Activated T-cell treated with anti-CD3 and anti-CD28 coated beads, Interleukin-2, amount 50 U/mL, for 72 hours (primary cell): Measurements from ENCODE around the gene WASL. TPM values are rescaled to one million over a fixed set of nuclear protein-coding genes. Genes with fewer than 3 reads are reported as not detected.

Experiments used
- ATAC-seq, 2 donors: fragments of 150-1000 bp; cut with Tn5 transposase; replicated peaks in 1 of 2; 2 replicates each; pipeline ENCODE4 v1.10.0; 2021; ENCODE audit warnings: moderate library complexity in 2 of 2, mild to moderate bottlenecking in 1 of 2
- DNase-seq, 2 donors: peaks; one replicate each; pipeline ENCODE4 v3.0.0; 2021 to 2022; ENCODE audit warnings: mixed read lengths in 1 of 2
- H3K27ac Mint-ChIP-seq: one replicate; pipeline ENCODE4 v1.8.0; 2022; ENCODE audit warnings: mild to moderate bottlenecking, moderate library complexity, mixed read lengths
- H3K27me3 Mint-ChIP-seq: one replicate; pipeline ENCODE4 v1.8.0; 2022; ENCODE audit warnings: low read depth, mixed read lengths
- H3K36me3 Mint-ChIP-seq, 2 donors: one replicate each; pipeline ENCODE4 v1.8.0; 2022; ENCODE audit warnings: mixed read lengths in 2 of 2, mild to moderate bottlenecking in 1 of 2; ENCODE audit not compliant: insufficient read depth in 2 of 2
- H3K4me1 Mint-ChIP-seq: one replicate; pipeline ENCODE4 v1.8.0; 2022; ENCODE audit warnings: low read depth, mixed read lengths
- H3K4me3 Mint-ChIP-seq, 2 donors: one replicate each; pipeline ENCODE4 v1.8.0; 2022; ENCODE audit warnings: mild to moderate bottlenecking in 2 of 2, mixed read lengths in 2 of 2, moderate library complexity in 2 of 2
- H3K9me3 Mint-ChIP-seq, 2 donors: one replicate each; pipeline ENCODE4 v1.8.0; 2022; ENCODE audit warnings: mixed read lengths in 2 of 2
- total RNA-seq, 2 donors: library from RNA; stranded (reverse); gene quantifications; one replicate each; pipeline ENCODE4 v1.2.3, GENCODE V29; 2022

Gene WASL
- total RNA-seq, 2 donors from 2014 or later, result 7.2 to 8.7 TPM

DNA sequence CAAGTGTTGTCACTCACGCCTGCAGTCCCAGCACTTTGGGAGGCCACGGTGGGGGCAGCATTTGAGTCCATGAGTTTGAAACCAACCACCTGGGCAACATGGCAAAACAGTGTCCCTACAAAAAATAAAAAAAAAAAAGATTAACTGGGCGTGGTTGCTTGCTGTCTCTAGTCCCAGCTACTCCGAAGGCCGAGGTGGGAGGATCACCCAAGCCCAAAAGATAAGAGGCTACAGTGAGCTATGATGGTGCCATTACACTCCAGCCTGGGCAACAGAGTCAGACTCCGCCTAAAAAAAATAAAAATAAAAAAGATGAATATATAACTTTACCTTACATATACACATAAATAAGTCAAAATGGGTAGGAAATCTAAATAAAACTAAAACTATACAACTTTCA, 95.6 kb downstream of the WASL start:
- H3K36me3 Mint-ChIP-seq, result no peaks in the 10 kb centered on the region
- DNase-seq, result no peak
- H3K4me3 Mint-ChIP-seq, result no peak overlapping the region
- no peaks in the 10 kb centered on the region for H3K4me1 Mint-ChIP-seq
- H3K9me3 Mint-ChIP-seq, result no peaks in the 10 kb centered on the region
- no peak for ATAC-seq
- no peak overlapping the region for H3K27ac Mint-ChIP-seq
- H3K27me3 Mint-ChIP-seq, result peaks cover 4% of the 10 kb centered on the region

DNA sequence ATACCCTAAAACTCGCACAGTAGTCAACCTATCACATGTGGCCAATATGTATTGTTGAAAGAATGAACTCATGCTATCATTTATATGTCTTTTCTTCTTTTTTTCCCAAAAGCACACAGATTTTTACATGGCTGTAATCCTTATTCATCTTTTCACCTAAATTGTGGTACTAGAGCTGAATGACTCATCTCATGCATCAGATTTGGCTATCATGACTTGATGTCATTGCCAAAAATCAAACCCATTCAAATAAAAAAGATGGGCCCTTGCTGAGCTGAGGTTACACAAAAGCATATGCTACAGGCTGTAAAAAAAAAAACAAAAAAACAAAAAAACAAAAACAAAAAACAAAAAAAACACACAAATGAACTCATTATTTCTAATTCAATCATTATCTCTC, 96.4 kb downstream of the WASL start:
- Mint-ChIP-seq H3K4me3 (no peak overlapping the region), H3K36me3 (no peaks in the 10 kb centered on the region), H3K4me1 (no peaks in the 10 kb centered on the region), H3K9me3 (no peaks in the 10 kb centered on the region), H3K27ac (no peak overlapping the region), H3K27me3 (peaks cover 4% of the 10 kb centered on the region)
- no peak for DNase-seq
- no peak for ATAC-seq

DNA sequence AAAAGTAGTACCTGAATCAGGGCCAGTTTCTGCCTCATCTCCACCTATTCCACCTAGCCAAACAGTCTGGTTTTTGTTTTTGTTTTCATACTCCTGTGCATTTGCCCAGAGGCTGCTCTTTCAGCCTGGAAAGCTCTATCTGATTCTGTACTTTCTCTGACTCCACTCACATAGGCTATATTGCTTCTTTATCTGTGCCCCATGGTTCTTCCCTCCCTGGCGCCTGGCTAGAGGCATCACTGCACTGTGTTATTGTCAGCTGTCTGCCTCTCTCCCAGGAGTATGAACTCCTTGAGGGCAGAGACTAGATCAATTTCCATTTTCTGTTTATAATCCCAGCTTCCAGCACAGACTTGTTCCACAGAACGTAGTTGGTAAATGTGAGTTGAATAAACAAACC, 98.2 kb downstream of the WASL start:
- no peak for DNase-seq
- Mint-ChIP-seq H3K4me3 (no peak overlapping the region), H3K36me3 (no peaks in the 10 kb centered on the region), H3K27ac (no peak overlapping the region), H3K27me3 (peaks cover 9% of the 10 kb centered on the region), H3K4me1 (no peaks in the 10 kb centered on the region), H3K9me3 (no peaks in the 10 kb centered on the region)
- no peak for ATAC-seq

DNA sequence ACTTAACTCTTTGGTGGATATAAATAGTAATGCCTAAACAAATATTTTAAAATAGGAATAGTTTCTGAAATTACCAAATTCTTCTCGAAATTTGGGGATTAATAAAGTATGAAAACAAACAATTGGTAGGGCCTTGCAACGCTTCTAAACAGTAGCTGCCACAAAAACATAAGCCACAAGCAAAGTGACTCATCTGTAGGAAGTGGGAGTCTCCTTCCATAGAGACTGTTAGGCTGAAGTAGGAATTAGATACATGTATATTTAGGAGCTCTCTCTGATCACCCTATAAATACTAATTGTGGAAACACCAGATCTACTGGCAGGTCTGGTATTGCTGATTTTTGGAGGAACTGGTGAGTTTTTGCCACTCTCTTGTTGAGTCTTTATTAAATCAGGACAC, 98.8 kb downstream of the WASL start:
- ATAC-seq (no peak), DNase-seq (no peak)
- Mint-ChIP-seq H3K36me3 (no peaks in the 10 kb centered on the region), H3K4me3 (no peak overlapping the region), H3K9me3 (no peaks in the 10 kb centered on the region), H3K27ac (no peak overlapping the region), H3K4me1 (no peaks in the 10 kb centered on the region), H3K27me3 (peaks cover 9% of the 10 kb centered on the region)

DNA sequence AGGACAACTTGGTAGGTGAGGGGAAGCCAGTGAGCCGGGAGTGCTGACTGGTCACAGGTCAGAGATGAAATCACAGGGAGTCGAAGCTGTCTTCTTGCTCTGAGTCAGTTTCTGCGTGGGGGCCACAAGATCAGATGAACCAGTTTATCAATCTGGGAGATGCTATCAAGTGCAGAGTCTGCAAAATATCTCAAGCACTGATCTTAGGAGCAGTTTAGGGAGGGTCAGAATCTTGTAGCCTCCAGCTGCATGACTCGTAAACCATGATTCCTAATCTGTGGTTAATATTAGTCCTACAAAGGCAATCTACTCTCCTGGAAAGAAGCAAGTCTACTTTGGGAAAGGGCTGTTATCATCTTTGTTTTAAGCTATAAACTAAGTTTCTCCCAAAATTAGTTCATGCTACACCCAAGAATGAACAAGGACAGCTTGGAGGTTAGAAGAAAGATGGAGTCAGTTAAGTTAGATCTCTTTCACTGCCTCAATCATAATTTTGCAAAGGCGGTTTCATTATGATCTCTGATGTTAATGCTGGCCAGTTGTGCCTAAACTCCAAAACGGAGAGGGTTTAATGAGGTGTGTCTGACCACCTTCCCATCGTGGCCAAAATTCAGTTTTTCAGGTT, 101.6 kb downstream of the WASL start:
- DNase-seq (no peak), ATAC-seq (no peak)
- peaks cover 30% of the 10 kb centered on the region for H3K27me3 Mint-ChIP-seq
- H3K27ac Mint-ChIP-seq, result no peak overlapping the region
- H3K36me3 Mint-ChIP-seq, result no peaks in the 10 kb centered on the region
- H3K4me3 Mint-ChIP-seq, result no peak overlapping the region
- H3K4me1 Mint-ChIP-seq, result no peaks in the 10 kb centered on the region
- H3K9me3 Mint-ChIP-seq, result no peaks in the 10 kb centered on the region

DNA sequence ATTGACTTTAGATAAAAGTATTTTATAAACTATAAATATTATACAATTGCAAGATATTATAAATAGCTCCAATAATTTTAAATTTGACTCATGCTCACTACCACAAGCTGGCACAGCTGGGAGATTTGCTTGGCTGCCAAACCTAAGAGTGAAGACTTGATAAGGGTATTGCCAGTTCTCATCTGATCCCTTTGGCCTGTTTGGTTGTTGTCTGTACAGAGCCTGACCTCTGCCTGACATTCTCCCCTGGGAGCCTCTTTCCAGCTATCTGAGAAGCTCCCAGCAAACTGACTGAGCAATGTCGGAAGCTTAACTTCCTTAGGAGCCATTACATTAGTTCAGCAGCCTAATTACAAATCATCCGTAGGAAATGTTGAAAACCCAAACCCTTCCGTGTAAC, 103.3 kb downstream of the WASL start:
- Mint-ChIP-seq H3K36me3 (no peaks in the 10 kb centered on the region), H3K27ac (no peak overlapping the region), H3K9me3 (no peaks in the 10 kb centered on the region), H3K4me1 (no peaks in the 10 kb centered on the region), H3K27me3 (peaks cover 40% of the 10 kb centered on the region), H3K4me3 (no peak overlapping the region)
- DNase-seq (no peak), ATAC-seq (no peak)

DNA sequence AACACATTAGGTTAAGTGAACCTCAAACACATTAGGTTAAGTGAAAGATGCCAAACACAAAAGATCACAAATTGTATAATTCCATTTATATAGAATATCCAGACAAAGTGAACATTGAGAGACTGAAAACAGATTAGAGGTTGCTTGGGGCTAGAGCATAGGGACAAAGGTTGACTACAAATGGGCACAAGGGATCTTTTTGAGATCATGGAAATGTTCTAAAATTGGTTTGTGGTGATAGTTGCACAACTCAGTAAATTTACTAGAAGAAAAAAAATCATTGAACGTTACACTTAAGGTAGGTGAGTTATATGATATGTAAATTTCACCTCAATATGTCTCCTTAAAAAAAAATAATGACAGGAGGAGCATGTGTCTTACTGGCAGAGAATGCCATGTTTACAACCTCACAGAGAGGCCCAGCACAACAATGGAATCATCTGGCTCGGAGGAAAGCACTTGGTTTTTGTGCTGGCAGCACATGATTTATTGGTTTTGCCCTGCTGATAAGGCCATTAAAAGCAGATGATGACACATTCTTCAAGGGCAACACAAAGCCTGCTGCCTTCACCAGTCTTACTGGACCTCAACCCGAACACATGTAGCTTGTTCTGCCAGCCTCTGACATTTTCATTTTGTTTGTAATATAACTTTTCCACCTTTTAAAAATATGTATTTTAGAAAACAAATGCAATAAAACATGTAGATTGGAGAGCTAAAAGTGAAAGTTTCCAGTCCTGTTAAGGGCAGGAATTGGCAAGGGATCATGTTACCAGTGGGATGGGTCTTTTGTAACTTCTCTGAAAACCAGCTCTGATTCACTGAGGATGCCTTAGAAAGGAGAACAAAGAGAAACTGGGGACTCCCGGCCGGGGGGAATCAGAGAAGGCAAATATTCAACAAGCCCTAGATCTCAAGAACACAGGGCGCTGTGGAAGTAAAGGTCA, 105.0 kb downstream of the WASL start:
- H3K36me3 Mint-ChIP-seq, result no peaks in the 10 kb centered on the region
- ATAC-seq, result no peak
- peaks cover 41% of the 10 kb centered on the region for H3K27me3 Mint-ChIP-seq
- no peaks in the 10 kb centered on the region for H3K4me1 Mint-ChIP-seq
- no peak overlapping the region for H3K4me3 Mint-ChIP-seq
- no peak overlapping the region for H3K27ac Mint-ChIP-seq
- DNase-seq, result no peak
- no peaks in the 10 kb centered on the region for H3K9me3 Mint-ChIP-seq

DNA sequence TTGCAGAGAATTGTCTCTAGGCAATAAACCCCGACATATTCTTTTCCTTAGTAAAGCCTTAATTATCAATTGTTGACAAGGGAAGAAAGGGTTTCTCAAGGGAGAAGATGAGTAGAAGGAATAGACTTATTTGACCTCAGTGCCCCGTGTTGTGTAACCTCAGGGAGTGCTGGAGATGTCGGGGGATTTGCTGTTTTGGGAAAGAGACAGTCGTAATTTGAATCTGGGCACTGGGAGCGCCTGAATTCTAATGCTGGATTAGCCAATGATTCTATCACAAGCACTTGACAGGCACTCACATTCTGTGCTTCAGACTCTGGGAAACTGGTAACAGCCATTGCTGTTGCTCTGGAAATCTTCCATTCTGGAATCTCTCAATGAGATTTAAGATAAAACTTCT, 106.9 kb downstream of the WASL start:
- H3K4me1 Mint-ChIP-seq, result no peaks in the 10 kb centered on the region
- no peak for DNase-seq
- H3K36me3 Mint-ChIP-seq, result no peaks in the 10 kb centered on the region
- ATAC-seq, result no peak
- H3K4me3 Mint-ChIP-seq, result no peak overlapping the region
- H3K9me3 Mint-ChIP-seq, result no peaks in the 10 kb centered on the region
- no peak overlapping the region for H3K27ac Mint-ChIP-seq
- peaks cover 54% of the 10 kb centered on the region for H3K27me3 Mint-ChIP-seq

DNA sequence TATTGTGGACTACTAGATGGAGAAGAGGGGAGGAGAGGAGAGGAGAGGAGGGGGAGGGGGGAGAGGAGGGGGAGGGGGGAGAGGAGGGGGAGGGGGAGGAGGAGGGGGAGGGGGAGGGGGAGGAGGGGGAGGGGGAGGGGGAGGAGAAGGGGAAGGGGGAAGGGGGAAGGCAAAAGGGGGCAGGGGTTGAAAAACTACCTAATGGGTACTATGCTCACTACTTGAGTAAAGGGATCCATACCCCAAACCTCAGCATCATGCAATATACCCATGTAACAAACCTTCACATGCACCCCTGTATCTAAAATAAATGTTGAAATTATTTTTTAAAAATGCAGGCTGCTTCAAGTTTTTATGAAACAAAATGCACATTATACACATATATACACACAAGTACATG, 108.2 kb downstream of the WASL start:
- Mint-ChIP-seq H3K36me3 (no peaks in the 10 kb centered on the region), H3K27me3 (peaks cover 50% of the 10 kb centered on the region), H3K4me1 (no peaks in the 10 kb centered on the region), H3K9me3 (no peaks in the 10 kb centered on the region), H3K27ac (no peak overlapping the region), H3K4me3 (no peak overlapping the region)
- DNase-seq (no peak), ATAC-seq (no peak)

DNA sequence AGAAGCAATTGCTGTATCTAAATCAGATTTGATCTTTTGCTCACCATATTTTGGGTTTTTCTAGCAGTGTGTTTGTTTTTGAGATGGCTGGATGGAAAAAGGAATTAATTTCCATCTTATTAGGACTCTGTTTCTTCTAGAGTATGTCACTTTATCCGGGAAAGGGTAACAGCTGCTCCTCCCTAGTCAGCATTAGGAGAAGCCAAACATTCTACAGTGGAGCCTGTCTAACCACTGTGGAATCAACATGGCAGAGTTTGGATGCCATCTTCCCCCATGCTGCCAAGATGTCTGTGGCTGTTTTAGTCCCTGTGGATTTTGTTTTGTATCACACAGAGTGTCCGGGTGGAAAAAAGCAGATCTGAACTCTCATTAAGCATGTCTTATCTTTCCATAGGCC, 109.2 kb downstream of the WASL start:
- H3K4me3 Mint-ChIP-seq, result no peak overlapping the region
- no peaks in the 10 kb centered on the region for H3K36me3 Mint-ChIP-seq
- H3K27ac Mint-ChIP-seq, result no peak overlapping the region
- H3K9me3 Mint-ChIP-seq, result no peaks in the 10 kb centered on the region
- no peaks in the 10 kb centered on the region for H3K4me1 Mint-ChIP-seq
- peaks cover 50% of the 10 kb centered on the region for H3K27me3 Mint-ChIP-seq
- DNase-seq (no peak), ATAC-seq (no peak)

DNA sequence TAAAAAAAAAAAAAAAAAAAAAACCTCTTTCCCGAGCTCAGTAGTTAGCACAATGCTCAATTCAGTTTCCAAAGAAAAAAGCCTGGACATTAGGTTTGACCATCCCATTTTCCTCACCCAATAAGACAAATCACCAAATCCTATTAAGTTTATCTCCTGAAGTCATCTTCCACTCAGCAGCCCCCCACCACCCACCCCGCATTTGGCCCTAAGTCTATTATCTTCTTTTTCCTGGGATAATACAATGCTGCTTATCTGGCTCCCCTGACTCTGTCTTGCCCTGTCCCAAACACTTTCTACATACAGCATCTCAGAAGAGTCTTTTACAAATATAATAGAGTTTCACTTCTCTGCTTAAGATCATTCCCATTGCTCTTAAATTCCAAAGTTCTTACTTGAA, 110.9 kb downstream of the WASL start:
- Mint-ChIP-seq H3K4me1 (no peaks in the 10 kb centered on the region), H3K36me3 (no peaks in the 10 kb centered on the region), H3K27ac (no peak overlapping the region), H3K27me3 (peaks cover 34% of the 10 kb centered on the region), H3K4me3 (no peak overlapping the region), H3K9me3 (no peaks in the 10 kb centered on the region)
- DNase-seq, result no peak
- ATAC-seq, result no peak

DNA sequence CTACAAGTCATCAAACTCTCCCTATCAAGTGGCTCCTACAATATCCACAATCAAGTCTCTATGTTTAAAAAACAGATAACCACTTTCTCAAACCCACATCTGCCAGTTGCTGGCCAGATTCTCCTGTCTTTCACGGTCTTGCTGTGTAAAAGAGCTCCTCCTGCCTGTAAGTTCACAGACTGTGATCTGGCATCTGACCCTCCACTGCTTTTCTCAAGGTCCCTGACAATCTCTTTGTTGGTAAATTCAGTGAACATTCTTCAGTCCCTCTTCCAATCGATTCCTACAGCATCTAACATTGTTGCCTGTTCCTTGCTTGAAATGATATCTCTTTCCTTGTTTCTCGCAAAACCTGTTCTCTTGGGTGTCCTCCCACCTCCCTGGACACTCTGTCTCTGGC, 111.6 kb downstream of the WASL start:
- ATAC-seq (no peak), DNase-seq (no peak)
- H3K9me3 Mint-ChIP-seq, result no peaks in the 10 kb centered on the region
- no peak overlapping the region for H3K27ac Mint-ChIP-seq
- peaks cover 29% of the 10 kb centered on the region for H3K27me3 Mint-ChIP-seq
- no peak overlapping the region for H3K4me3 Mint-ChIP-seq
- H3K36me3 Mint-ChIP-seq, result no peaks in the 10 kb centered on the region
- H3K4me1 Mint-ChIP-seq, result no peaks in the 10 kb centered on the region

DNA sequence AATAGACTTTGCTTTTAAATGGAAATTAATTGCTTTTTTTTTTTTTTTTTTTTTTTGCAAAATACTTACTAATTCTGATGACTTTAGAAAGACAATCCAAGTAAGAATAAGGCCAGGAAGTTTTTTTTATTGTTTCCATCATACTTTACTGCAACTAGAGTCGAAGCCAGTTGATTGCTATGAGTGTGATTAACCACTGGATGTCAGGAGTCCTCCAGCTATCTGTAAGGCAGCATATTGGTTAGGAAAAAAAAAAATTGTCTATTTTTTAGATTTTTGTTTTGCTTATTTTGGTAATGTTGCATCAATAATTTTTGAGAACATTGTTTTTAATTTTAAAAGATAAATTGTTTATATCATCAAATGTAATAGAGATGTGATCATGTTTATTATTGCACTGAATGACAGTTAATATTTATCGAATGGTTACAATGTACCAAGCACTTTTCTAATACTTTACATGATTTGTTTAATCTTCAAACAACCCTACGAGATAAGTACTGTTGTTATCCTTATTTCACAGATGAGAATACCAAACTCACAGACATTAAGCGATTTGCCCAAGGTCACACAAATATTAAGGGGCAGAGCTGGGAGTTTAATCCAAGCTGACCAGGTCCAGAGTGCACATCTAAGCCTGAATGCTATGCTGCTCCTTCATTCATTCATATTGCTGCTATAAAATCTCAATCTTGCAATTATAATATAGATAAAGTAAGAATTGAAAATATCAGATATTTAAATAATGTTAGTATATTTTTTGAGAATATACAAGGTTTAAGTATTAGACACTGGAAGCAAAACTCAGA, 113.0 kb downstream of the WASL start:
- Mint-ChIP-seq H3K36me3 (no peaks in the 10 kb centered on the region), H3K27ac (no peak overlapping the region), H3K27me3 (peaks cover 21% of the 10 kb centered on the region), H3K4me3 (no peak overlapping the region), H3K4me1 (no peaks in the 10 kb centered on the region), H3K9me3 (no peaks in the 10 kb centered on the region)
- no peak for DNase-seq
- no peak for ATAC-seq
